Measurements from ENCODE around the gene ZFP36L2.

ZFP36L2 gene

GRCh38 chr2:43222475-43223309 lies 3.7 kb downstream of the ZFP36L2 start:
- peak in 1 of 5 experiments; percentile 40 for DNase-seq

GRCh38 chr2:43221763-43222474 lies 4.5 kb downstream of the ZFP36L2 start:
- peak in 4 of 5 experiments; percentile 19 to 74 (median 44) for DNase-seq

GRCh38 chr2:43221124-43221762 lies 5.2 kb downstream of the ZFP36L2 start:
- DNase-seq: peak in 3 of 5 experiments; percentile 29 to 61 (median 45)

GRCh38 chr2:43220760-43221123 lies 5.7 kb downstream of the ZFP36L2 start:
- DNase-seq: no peak

GRCh38 chr2:43220229-43220751 lies 6.1 kb downstream of the ZFP36L2 start:
- DNase-seq: peak in 1 of 5 experiments; percentile 84

GRCh38 chr2:43219383-43220228 lies 6.8 kb downstream of the ZFP36L2 start:
- DNase-seq: peak; percentile 48 to 97 (median 63)

- peak; percentile 28 to 99 (median 75) for DNase-seq
These were observed 7.6 kb downstream of the ZFP36L2 start for GRCh38 chr2:43218702-43219382.

GRCh38 chr2:43218155-43218701 lies 8.2 kb downstream of the ZFP36L2 start:
- DNase-seq: no peak

- DNase-seq: peak in 1 of 5 experiments; percentile 23
These were observed 8.9 kb downstream of the ZFP36L2 start for GRCh38 chr2:43217228-43218154.

GRCh38 chr2:43216629-43217028 lies 9.8 kb downstream of the ZFP36L2 start:
- DNase-seq: no peak

- no peak for DNase-seq
These were observed 10.6 kb downstream of the ZFP36L2 start for GRCh38 chr2:43215673-43216255.

GRCh38 chr2:43214253-43214652 lies 12.2 kb downstream of the ZFP36L2 start:
- no peak for DNase-seq

- no peak for DNase-seq
These were observed 13.5 kb downstream of the ZFP36L2 start for GRCh38 chr2:43212931-43213330.

- DNase-seq: no peak
These were observed 14.1 kb downstream of the ZFP36L2 start for GRCh38 chr2:43212216-43212835.

GRCh38 chr2:43210467-43211303 lies 15.7 kb downstream of the ZFP36L2 start:
- peak in 1 of 5 experiments; percentile 21 for DNase-seq

GRCh38 chr2:43210125-43210466 lies 16.3 kb downstream of the ZFP36L2 start:
- no peak for DNase-seq

- DNase-seq: no peak
These were observed 17.1 kb downstream of the ZFP36L2 start for GRCh38 chr2:43209204-43209717.
